SU-DHL-6 (cell line): ENCODE measurements around the gene NIP7.

ENCODE experiments used
- H2AFZ ChIP-seq: fragments of 200-600 bp; sonication (generic); 2 replicates; pipeline ENCODE4 v1.6.1; 2014; ENCODE audit warnings: low read depth, mild to moderate bottlenecking, moderate library complexity, mixed read lengths, antibody characterized with exemption, low read length; ENCODE audit not compliant: severe bottlenecking
- H3F3A ChIP-seq: fragments of 200-600 bp; shearing (Covaris generic); 2 replicates; pipeline ENCODE4 v1.6.0; 2016; ENCODE audit warnings: antibody characterized with exemption, mild to moderate bottlenecking; ENCODE audit not compliant: insufficient read depth
- H3K27ac ChIP-seq: fragments of 200-600 bp; sonication (generic); 2 replicates; pipeline ENCODE4 v1.5.1; 2016; ENCODE audit warnings: low read depth, mild to moderate bottlenecking, low read length, moderate library complexity, mixed read lengths
- H3K27me3 ChIP-seq: fragments of 200-600 bp; sonication (generic), shearing (Covaris generic); 2 replicates; pipeline ENCODE4 v1.6.0; 2014; ENCODE audit warnings: mild to moderate bottlenecking, low read length
- H3K36me3 ChIP-seq: fragments of 200-600 bp; sonication (generic); 2 replicates; pipeline ENCODE4 v1.6.1; 2014; ENCODE audit warnings: mild to moderate bottlenecking, low read length, mixed read lengths
- H3K4me2 ChIP-seq: fragments of 300-600, 200-600 bp; shearing (Covaris generic), sonication (generic); 2 replicates; pipeline ENCODE4 v1.6.0; 2014; ENCODE audit warnings: low read length, low read depth, mild to moderate bottlenecking; ENCODE audit not compliant: poor library complexity, severe bottlenecking
- H3K4me3 ChIP-seq: fragments of 200-600 bp; sonication (generic); 2 replicates; pipeline ENCODE4 v1.5.1; 2014; ENCODE audit warnings: antibody characterized with exemption, low read length, mild to moderate bottlenecking, mixed read lengths; ENCODE audit not compliant: insufficient read depth, poor library complexity, severe bottlenecking
- H3K79me2 ChIP-seq: fragments of 200-600 bp; sonication (generic); 2 replicates; pipeline ENCODE4 v1.6.1; 2014; ENCODE audit warnings: mild to moderate bottlenecking, low read length, moderate library complexity; ENCODE audit not compliant: insufficient read depth
- H3K9ac ChIP-seq: fragments of 200-600 bp; sonication (generic); 2 replicates; pipeline ENCODE4 v1.7.0; 2014; ENCODE audit warnings: mild to moderate bottlenecking, low read length
- H3K9me2 ChIP-seq: fragments of 200-600 bp; sonication (generic); replicated peaks from 2 replicates; pipeline ENCODE4 v1.6.1; 2014; ENCODE audit warnings: low read length; ENCODE audit not compliant: insufficient read depth
- H3K9me3 ChIP-seq: fragments of 200-600 bp; sonication (generic); 2 replicates; pipeline ENCODE4 v1.6.1; 2014; ENCODE audit warnings: low read length, mixed read lengths; ENCODE audit not compliant: insufficient read depth
- H4K20me1 ChIP-seq: fragments of 200-600 bp; sonication (generic); 2 replicates; pipeline ENCODE4 v1.6.1; 2014; ENCODE audit warnings: low read depth, mild to moderate bottlenecking, antibody characterized with exemption, low read length, moderate library complexity, mixed read lengths
- EZH2phosphoT487 ChIP-seq: fragments of 200-600 bp; sonication (generic), shearing (Covaris generic); conservative IDR thresholded peaks from 2 replicates; pipeline ENCODE4 v1.6.1; 2018; ENCODE audit warnings: mild to moderate bottlenecking, antibody characterized with exemption, low read length, moderate library complexity, mixed read lengths
- TF ChIP-seq, protein P1 (sequence below): fragments of 200-600 bp; sonication (generic); IDR thresholded peaks from one replicate; pipeline ENCODE4 v1.5.1; 2017; ENCODE audit warnings: antibody characterized with exemption, mild to moderate bottlenecking, low read length, moderate library complexity; ENCODE audit not compliant: insufficient read depth, poor library complexity, severe bottlenecking

The NIP7 gene

DNA sequence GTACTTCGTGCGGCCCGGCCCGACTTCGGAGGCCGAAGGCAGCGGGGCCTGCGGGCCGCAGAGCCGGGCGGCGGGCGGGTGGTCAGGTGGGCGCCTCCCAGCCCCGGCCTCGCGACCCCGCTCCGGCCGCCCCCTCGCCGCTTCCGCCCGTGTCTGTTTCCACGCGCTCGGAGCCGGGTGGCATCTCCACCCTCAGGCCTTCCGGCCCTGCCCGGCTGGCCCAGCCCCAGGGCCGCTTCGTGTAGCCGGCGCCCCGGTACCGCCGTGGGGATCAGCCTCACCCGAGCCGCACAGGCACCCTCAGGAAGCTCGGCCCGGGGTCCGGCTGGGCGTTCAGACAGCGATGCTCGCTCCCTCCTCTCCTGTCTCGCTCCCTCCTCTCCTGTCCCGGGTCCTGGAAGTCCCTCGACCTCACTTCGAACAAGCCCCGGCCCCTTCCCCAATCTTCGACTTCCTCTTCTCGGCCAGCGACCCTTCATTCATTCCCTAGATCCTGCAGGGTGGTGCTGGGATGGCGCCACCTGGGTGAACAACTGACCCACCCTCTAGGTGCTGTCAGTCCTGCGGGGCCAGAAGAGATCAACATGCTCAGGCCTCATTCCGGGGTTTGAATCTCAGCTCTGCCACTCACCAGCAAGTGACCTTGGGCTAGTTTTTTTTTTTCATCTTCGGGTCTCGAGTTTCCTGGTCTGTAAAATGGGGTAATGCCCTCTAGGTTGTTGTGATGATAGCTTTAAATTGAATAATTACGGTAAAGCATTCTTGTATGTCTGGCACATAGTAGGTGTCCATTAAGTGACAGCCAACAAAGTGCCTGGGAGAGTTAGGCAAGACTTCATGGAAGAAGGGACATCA lies 27.8 kb upstream of the NIP7 start:
- no peak for TF ChIP-seq EZH2phosphoT487
- TF ChIP-seq, protein P1, sequence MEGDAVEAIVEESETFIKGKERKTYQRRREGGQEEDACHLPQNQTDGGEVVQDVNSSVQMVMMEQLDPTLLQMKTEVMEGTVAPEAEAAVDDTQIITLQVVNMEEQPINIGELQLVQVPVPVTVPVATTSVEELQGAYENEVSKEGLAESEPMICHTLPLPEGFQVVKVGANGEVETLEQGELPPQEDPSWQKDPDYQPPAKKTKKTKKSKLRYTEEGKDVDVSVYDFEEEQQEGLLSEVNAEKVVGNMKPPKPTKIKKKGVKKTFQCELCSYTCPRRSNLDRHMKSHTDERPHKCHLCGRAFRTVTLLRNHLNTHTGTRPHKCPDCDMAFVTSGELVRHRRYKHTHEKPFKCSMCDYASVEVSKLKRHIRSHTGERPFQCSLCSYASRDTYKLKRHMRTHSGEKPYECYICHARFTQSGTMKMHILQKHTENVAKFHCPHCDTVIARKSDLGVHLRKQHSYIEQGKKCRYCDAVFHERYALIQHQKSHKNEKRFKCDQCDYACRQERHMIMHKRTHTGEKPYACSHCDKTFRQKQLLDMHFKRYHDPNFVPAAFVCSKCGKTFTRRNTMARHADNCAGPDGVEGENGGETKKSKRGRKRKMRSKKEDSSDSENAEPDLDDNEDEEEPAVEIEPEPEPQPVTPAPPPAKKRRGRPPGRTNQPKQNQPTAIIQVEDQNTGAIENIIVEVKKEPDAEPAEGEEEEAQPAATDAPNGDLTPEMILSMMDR: peak; percentile 27
- Histone ChIP-seq H3K9ac (peak overlapping the region; percentile 86), H3K27ac (peak overlapping the region; percentile 67), H3K4me3 (peak overlapping the region; percentile 73), H2AFZ (peak overlapping the region; percentile 55), H3K36me3 (no peaks in the 10 kb centered on the region), H3K79me2 (peaks cover 35% of the 10 kb centered on the region), H3K4me2 (peak overlapping the region; percentile 65), H4K20me1 (no peaks in the 10 kb centered on the region; the same call in 1 of the 2 replicates), H3F3A (peaks cover 19% of the 10 kb centered on the region), H3K27me3 (no peaks in the 10 kb centered on the region), H3K9me2 (no peaks in the 10 kb centered on the region), H3K9me3 (no peaks in the 10 kb centered on the region)

DNA sequence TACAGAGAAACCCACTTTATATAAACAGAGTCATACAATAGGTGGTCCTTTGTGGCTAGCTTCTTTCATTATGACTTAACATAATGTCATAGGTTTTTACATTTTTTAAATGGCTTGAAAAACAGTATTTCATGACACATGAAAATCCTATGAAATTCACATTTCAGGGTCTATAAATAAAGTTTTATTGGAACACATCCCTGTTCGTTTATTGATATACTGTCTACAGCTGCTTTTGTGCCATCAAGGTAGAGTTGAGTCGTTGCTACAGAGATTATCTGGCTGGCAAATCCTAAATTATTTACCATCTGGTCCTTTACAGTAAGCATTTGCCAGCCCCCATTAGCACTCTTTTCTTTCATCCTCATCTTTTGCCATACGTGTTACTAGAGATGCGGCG lies 26.1 kb upstream of the NIP7 start:
- Histone ChIP-seq H3F3A (peaks cover 11% of the 10 kb centered on the region), H3K27me3 (no peaks in the 10 kb centered on the region), H3K79me2 (peaks cover 35% of the 10 kb centered on the region), H3K9ac (no peak overlapping the region), H3K9me2 (no peaks in the 10 kb centered on the region), H3K9me3 (no peaks in the 10 kb centered on the region), H3K4me3 (no peak overlapping the region), H3K4me2 (no peak overlapping the region), H3K36me3 (no peaks in the 10 kb centered on the region), H3K27ac (no peak overlapping the region), H4K20me1 (no peaks in the 10 kb centered on the region; the same call in 1 of the 2 replicates), H2AFZ (no peak overlapping the region)
- TF ChIP-seq EZH2phosphoT487: no peak
- TF ChIP-seq, protein P1: no peak

DNA sequence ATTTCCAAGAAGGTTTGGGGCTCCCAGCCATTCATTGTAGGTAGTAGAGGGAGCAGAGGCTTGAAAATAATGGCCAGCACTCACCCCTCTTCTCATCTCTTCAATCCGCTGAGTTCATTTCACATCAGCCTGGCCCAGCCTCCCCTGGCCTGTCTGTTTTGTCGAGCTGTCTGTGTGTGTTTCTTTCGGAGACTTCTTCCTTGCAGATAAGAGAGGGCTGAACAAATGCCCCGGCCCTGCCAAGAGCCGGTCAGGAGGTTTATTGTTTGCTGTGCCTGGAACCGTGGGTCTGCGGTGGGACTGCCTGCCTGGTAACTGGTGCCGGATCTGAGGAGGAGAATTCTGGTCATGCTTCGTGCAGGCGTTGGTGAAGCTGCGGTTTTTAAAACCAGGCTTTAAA lies 25.0 kb upstream of the NIP7 start:
- Histone ChIP-seq H3K79me2 (peaks cover 35% of the 10 kb centered on the region), H3K9me3 (no peaks in the 10 kb centered on the region), H3K4me2 (no peak overlapping the region), H3K27me3 (no peaks in the 10 kb centered on the region), H3K9me2 (no peaks in the 10 kb centered on the region), H3K9ac (no peak overlapping the region), H2AFZ (no peak overlapping the region), H3K36me3 (no peaks in the 10 kb centered on the region), H3F3A (0 out of 2 replicates have a peak, but pooled peaks cover under 1% of the 10 kb centered on the region), H3K4me3 (no peak overlapping the region), H4K20me1 (no peaks in the 10 kb centered on the region; the same call in 1 of the 2 replicates), H3K27ac (no peak overlapping the region)
- no peak for TF ChIP-seq EZH2phosphoT487
- TF ChIP-seq, protein P1: no peak
